ENCODE measurements around the gene NRG2.

The NRG2 gene

DNA sequence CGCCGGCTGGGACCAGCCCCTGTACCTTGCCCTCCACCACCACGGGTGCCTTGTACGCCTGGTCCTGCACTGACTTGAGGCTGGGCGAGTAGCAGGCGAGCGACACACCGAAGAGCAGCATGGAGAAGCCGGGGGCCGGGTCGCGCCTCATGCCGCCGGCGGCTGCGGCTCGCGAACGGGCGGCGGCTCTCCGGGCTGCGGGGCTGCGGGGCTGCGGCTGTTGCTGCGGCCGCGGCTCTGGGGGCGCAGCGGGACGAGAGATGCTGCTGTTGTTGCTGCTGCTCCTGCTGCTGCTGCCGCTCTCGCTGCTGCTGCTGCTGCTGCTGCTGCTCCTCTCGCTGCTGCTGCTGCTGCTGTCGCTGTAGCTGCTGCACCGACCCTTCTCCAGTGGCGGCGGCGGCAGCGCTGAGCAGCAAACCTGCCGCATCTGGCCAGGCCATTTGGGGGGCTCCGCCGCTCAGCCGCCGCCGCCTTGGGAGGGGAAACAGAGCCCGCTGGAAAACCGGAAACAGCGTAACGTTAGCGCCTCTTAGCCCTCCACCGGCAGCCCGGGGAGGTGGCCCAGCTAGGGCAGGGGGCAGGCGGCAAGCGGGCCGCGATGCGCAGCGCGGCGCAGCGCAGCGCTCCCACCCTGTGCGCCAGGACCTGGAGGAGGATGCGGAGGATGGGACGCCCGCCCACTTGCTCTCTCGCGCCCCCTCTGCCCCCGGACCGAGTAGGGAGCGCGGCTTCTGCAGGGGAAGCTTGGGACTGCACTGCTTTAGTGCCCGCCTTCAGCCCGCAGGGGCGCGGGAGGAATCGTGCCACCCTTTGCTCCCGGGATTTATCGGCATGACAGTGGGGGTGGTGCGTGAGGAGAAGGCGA lies at the start of gene NRG2:
Gene NRG2 (minus strand): TSS at position 657 of the 865 bp plus-strand sequence.
- peak; percentile 5 for DNase-seq (ENCODE audit: low read depth)

DNA sequence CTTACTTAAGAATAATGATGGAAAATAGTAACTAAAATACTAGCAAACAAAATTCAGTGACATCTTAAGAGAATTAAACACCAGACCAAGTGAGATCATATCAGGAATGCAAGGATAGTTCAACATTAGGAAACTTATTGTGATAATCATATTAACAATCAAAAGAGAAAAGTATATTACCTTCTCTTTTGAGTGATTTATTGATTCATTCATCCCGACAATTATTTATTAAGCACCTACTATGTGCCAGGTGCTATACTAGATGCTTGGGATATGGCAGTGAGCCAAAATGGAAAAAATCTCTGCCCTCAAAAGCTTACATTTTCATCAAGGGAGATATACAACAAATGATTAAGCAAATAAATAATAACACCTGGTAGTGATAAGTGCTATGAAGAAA lies 47.2 kb upstream of the NRG2 start:
- DNase-seq (ENCODE audit: low read depth), result no peak

DNA sequence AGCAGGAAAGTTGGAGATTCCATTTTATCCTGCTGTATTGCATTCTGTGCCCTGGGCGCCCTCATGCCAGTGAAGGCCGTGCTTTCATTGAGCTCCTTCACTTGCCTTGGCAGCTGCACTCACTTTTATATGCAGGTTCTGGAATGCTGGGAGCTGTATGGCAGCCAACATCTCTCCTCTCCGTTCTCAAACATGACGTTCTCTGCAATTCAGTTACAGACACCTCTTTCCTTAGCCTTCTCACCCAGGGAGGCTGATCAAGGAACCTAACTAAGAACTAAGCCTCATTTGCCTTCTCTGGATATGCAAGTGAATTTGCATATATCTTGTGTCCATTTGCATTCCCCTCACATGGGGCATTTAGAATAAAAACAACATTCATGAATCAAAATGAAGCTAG lies 41.4 kb upstream of the NRG2 start:
- no peak for DNase-seq (ENCODE audit: low read depth)

DNA sequence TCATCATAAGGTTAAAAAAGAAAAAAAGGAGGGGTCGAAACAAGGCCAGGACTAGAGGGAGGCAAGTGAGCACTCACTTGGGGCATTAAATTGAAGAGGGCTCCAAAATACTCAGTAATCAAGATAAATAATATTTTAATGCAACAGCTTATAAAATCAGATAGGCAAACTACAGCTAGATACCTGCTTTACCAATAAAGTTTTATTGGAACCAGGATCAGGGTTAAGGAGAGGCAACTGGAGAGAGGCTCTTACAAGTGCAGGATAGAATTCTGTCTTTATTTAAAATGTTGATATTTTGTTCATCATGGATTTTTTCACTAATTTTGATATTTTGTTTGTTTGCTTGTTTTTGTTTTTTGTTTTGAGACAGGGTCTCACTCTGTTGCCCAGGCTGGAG lies 40.6 kb upstream of the NRG2 start:
- no peak for DNase-seq (ENCODE audit: low read depth)

DNA sequence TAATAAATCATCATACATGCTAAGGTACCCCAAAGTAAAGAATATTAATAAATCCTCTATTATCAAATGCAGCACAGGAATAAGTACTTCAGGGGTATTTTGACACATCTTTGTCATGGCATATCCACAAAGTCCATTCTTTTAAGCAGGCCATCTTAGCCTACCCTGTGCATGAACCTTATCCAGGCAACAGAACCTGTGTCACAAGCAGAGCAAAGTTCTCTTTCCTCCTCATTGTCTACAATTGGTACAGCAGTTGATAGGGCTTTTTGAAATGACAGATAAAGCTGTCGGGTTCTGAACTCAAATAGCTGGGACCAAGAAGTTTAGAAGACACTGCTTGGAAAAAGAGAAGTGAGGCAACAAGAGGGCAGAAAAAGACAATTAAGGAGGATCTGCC lies 40.0 kb upstream of the NRG2 start:
- no peak for DNase-seq (ENCODE audit: low read depth)

DNA sequence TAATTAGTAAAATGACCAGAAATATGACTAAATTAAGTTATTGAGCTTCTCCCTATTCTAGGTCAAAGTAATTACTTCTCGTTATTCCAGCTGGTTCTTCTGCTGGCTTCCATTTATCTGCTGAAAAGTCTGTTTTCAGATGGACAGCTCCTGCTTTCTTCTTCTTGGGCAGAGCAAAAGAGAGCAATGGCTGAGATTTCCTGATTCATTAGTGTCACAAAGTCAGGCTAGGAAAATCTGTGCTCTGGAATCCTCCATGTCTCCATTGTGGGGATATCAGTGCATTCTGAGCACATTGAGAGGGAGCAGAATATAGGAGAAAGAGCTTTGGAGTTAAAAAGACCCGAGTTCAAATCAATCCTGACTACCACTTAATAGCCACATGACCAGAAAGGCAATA lies 33.7 kb upstream of the NRG2 start:
- DNase-seq (ENCODE audit: low read depth), result no peak

DNA sequence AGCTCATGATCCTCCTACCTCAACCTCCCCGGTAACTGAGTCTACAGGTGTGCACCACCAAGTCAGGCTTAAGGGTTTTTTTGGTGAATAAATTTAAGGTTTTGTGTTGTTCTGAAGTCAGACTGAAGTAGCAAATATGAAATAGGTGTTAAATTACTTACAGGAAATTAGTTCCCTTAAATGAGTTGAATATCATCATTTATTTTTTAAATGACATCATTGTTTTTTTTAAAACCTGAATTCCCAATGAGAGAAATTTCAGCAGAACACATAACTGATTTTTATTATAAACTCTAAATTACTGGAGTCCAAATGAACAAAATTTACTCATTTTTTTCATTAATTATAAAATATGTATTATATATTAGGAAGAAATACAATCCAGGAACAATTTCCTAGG lies 33.0 kb upstream of the NRG2 start:
- no peak for DNase-seq (ENCODE audit: low read depth)

DNA sequence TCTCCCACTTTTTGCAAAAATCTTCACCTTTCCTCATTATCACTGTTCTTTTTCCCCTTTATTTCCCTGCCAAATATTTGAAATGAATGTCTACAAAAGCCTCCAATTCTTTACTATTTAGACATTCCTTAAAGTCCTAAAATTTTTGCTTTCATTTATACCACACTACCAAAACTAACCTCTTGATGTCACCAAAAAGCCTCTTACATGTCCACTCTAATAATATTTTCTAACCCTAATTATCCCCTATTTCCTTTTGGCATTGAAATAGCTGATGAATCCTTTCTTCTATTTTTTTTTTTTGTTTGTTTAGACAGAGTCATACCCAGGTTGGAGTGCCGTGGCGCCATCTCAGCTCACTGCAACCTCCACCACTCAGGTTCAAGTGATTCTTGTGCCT lies 32.3 kb upstream of the NRG2 start:
- no peak for DNase-seq (ENCODE audit: low read depth)

DNA sequence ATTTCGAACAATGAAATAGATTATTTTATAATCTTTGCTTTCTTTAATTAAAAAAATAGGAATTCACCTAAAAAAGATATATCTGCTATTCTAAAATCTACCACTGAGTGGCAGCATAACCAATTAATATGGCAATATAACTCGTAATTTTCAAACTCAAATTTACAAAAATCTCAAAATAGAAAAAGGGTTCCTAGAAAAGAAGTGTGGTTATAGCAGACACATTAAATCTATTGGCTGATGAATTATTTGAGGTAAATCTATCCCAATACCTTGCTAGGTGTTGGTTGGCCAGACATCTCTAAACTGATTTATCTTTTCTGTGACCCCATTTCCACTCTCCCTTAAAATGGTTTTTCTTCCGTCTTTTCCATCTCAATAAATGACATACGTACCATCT lies 30.2 kb upstream of the NRG2 start:
- DNase-seq (ENCODE audit: low read depth), result no peak

DNA sequence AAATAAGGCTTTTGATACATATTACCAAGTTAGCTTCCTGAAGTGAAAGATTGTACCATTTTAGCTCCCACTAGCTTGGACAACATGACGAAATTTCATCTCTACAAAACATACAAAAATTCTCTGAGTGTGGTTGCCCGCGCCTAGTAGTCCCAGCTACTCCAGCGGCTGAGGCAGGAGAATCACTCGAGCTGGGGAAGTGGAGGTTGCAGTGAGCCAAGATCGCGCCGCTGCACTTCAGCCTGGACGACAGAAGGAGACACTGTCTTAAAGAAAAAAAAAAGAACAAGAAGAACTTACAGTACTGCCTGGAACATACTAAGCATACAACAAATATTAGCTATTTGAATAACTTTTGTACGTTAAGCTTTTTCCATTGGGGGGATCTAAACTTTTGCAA lies 29.7 kb upstream of the NRG2 start:
- no peak for DNase-seq (ENCODE audit: low read depth)

DNA sequence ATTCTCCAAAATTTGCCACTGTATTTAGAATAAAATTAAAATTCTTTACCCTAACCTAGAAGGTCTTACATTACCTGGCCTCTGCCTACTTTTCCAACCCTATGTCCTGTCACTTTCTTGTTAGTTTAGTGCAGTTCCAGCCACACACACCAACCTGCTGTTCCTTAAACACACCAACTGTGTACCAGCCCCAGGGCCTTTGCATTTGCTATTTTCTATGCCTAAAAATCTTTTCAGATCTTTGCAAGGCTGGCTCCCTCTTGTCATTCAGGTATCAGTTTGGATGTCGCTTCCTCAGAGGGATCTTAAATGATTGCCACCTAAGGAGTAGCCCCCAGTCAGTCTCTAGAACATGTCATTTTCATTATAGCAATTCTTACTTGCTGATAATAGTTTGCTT lies 17.7 kb upstream of the NRG2 start:
- no peak for DNase-seq (ENCODE audit: low read depth)

DNA sequence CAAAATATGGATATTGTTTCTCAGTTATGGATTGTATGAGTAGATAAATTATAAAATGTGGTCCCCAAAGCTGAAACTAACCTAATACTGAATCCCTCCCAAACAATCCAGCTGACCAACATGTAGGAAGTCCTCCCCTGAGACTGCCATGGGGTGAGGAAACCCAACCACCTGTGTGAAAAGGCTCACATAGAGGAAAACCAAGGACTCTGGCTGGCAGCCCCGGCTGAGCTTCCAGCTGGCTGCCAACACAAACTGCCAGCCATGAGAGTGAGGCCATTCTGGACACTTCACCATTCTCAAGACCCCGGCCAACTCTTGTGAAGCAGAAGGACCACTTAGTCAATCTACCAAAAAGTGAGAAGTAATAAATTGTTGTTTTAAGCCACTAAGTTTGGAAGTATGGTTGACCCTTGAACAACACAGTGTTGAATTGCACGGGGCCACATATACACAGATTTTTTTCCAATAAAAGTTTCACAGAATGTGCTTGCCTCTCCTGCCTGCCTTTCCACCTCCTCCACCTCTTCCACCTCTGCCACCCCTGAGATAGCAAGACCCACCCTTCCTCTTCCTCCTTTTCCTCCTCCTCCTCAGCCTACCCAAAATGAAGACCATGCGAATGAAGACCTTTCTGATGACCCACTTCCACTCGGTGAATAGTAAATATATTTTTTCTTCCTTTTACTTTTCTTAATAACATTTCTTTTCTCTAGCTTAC lies 15.3 kb upstream of the NRG2 start:
- DNase-seq (ENCODE audit: low read depth), result no peak

DNA sequence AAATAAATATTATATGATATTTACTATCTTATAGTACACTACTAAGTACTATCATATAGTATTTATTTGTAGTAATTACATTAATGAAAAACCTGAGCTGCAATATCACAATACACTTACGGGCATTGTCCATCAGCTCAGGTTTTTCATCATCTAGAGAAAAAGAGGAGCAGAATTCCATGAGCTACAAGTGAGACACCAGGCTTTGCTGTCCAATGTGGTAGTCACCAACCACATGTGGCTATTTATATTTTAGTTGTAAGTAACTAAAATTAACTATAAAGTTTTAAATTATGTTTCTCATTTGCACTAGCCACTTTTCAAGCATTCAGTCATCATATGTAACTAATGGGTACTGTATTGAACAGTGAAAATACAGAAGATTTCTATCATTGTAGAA lies 13.8 kb upstream of the NRG2 start:
- no peak for DNase-seq (ENCODE audit: low read depth)

DNA sequence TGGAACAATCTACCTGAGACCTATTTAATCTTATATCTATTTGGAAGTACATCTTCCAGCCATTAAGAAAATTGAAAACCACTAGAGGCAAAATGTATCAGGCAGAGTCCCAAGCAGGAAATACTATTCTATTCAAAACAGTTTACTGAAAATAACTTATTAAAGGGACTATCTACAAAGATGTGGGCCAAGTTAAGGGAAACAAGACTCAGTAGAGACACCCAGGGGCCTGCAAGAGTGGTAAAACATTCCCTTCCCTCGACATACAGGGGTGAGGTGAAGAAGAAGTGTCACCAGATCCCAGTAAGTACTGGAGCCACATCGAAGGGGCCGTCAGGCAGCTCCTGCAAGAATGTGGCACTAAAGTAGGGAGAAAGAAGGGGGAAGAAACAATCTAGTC lies 12.1 kb upstream of the NRG2 start:
- no peak for DNase-seq (ENCODE audit: low read depth)

DNA sequence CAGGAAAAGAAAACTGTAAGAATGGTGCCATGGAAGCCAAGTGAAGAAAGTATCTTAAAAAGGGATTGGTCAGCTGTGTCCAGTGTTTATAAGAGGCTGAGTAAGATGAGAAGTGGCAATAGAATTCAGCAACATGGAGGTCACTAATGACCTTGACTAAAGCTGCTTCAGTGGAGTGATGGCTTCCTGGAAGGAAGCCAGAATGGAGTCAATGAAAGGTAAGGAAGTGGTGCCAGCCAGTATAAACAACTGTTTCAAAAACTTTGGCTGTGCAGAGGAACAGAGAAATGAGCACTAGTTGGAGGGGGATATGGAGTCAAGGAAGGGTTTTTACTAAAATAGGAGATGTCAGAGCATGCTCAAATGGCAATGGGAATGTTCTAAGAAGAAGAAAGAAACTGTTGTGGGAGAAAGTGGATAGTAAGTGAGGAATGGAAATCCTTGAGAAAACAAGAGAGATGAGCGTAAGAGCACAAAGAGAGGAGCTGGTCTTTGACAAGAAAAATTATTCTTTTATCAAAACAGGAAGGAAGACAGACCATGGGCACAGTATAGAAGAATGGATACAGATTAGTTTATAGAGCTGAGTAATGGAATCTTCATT lies 11.1 kb upstream of the NRG2 start:
- no peak for DNase-seq (ENCODE audit: low read depth)

DNA sequence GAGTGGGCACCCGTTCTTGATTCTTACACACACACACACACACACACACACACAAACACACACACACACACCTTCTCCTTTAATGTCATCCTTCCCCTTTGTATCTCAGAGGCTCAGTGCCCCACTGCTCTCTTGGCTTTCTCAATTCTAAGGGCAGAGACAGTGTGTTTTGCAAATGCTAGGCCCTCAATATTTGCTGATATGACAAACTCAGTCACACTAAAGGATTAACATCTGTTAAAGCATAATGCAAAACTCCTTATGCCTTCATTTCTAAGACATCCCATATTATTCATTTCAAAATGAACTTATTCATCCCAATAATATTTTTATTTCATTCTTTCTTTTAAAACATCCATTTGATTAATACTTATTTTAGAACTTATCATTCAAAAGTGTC lies 8.9 kb upstream of the NRG2 start:
- no peak for DNase-seq (ENCODE audit: low read depth)

DNA sequence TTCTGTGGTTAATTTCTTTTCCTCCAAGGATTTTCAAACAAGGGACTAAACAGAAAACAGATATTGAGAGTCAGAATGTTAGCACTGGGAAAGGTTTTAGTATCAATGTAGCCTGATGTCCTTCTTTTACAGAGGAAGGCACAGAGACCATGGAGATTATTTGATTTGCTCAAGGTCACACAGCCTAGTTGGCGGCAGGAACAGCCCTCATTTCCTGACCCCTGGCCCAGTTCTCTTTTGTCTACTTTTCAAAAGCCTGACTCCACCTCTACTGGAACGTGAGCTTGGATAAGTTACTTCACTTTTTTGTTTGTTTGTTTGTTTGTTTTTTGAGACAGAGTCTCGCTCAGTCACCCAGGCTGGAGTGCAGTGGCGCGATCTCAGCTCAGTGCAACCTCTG lies 6.6 kb upstream of the NRG2 start:
- no peak for DNase-seq (ENCODE audit: low read depth)

DNA sequence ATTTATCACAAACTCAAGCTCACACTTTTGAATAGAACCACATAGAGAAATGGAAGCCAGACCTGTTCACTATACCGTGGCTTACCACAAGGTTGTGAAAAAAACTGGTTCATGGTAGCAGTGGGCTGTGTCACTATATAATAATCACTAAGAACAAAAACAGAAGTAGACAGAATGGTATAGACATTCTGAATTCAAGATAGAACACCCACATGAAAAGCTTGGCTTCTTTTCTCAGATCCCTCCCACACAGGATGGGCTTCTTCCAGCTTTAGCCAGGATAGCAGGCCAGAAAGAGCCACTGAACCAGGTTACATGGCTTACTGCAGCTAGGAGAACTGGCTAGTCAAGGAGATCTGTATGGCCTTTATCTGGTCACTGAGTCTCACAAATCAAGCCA lies 6.1 kb upstream of the NRG2 start:
- no peak for DNase-seq (ENCODE audit: low read depth)

DNA sequence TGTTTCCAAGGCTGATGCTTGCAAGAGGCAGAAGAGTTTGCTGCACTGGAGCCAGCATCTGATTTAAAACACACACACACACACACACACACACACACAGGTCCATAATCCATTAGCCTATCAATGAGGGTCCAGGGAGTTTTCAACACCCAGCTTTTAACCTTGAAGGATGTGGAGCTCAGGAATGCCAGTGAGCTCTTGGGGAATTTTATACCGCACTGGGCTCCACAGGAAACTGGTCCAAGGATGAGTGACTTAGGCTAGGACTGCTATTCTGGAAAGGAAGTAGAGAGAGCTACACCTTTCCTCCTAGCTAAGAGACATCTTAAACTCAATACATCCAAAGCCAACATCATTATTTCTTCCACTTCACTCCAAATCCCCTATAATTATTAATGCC lies 942 bp upstream of the NRG2 start:
- DNase-seq (ENCODE audit: low read depth), result no peak

DNA sequence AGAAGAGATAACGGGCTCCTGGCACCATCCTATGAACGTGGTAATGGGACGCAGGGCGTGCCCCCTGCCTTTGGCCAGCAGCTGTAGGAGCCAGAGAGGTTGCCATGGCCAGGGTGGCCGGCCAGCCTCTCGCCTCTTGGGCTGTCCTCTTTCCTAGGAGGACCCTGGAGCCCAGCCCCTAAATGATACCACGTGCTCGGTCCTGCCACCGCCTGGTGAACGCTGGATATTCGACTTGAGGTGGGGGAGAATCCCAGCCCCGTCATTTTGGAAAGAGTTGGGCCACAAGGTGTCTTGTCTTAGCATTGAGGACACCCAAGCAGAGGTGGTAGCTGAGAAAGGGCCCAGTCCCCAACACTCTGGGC lies 391 bp upstream of the NRG2 start:
- no peak for DNase-seq (ENCODE audit: low read depth)

DNA sequence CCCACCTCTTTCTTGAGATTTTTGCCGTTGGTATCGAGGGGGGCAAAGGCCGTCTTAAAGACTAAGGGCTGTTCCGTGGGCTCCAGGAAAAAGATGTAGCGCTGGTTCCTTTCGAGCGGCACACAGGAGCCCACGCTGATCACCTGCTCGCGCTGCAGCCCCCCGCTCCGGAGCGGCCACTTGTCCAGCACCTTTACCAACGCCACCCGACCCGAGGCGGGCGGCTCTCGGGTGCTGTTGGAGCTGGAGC lies 781 bp downstream of the NRG2 start:
- DNase-seq (ENCODE audit: low read depth), result no peak

DNA sequence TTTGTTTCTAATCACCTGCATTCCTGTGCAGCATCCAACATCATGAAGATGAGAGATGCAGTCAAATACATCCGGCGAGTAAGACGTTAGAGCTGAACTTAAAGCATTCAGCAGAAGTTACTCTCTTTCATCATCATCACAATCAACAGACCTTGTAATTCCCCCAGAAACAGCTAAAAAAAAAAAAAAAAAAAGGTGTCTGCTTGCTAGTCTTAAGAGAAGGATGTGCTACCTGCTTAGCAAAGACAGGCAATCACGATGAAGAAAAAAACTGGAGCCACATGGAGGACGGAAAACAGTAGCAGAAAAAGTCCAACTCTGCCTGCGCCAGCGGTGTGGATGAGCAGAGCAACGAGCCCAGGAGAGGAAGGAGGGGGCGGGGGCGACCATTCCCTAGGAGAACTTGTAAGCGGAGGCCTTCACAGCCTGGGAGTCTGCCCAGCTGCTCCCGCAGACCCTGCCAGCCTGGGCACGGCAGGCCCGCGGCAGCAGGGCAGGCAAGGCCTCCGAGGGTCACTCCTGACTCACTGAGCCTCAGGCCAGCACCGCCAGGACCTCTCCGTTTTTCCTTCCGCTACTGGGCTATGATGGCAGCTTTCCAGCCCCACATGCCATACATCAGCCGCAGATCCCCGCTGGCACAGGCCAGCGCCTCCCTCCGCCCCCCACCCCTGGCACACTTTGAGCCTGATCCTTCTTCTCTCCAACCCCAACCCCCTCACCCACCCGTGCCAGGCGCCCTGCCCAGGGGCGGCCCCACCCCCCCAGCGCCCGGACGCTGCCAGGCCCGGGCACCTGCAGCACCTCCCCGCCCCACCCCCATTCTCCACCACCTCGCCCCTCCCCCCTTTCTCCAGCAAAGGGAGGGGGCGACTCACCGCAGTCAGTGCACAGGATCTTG lies 1.4 kb downstream of the NRG2 start:
- peak; percentile 24 for DNase-seq (ENCODE audit: low read depth)

DNA sequence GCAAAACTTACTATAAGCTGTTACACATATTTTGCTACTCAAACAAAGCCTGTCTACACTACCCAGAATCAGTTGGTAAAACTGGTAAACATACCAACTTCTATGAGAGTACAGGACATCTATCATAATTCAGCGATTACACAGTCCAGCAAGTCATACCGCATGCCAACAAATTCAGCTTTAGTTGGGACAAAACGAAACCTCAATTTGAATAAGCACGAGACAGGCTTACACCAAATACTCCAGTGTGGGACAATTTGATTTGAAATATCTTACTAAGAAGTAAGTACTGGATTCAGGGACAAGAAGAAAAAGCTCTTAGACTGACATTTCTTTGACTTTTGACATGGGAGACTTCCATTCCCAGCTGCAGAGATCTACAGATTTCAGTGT lies 2.0 kb downstream of the NRG2 start:
- no peak for DNase-seq (ENCODE audit: low read depth)

Data from fibroblast of the conjunctiva (primary cell).